Ovary (tissue), 3 donors: Measurements from ENCODE around the gene KRTAP10-9.
"Not testable (repeated sequence)": the region's sequence is repeated elsewhere in the genome, so short reads cannot be mapped to it uniquely, and the experiment has no call there.

Experiments
- CTCF ChIP-seq, 3 donors: fragments of 450-650 bp in 2 of 3; fragments of 200-600 bp in 1 of 3; IDR thresholded peaks; one replicate each; pipeline versions ENCODE4 v1.5.1 to v1.8.0; 2016 to 2022; ENCODE audit warnings: antibody characterized with exemption in 3 of 3, mild to moderate bottlenecking in 1 of 3
- EP300 ChIP-seq: sonication (generic); formaldehyde crosslinking; IDR thresholded peaks from one replicate; pipeline ENCODE4 v1.6.1; 2017; ENCODE audit warnings: antibody characterized with exemption
- donor health status: DM: no; HTN: no; CAD: no.

- not testable (repeated sequence) for TF ChIP-seq CTCF (IDR thresholded peaks at IDR 0.05); EP300
Observed at GRCh38 chr21:44590897-44591800, 35.7 kb upstream of the KRTAP10-9 start.
